CD14-positive monocyte (primary cell): ENCODE data around the gene LRCH4. TPM values are rescaled to one million over a fixed set of nuclear protein-coding genes. Genes with fewer than 3 reads are reported as not detected.

ENCODE experiments used
- DNase-seq, 3 donors: peaks; one replicate each; pipeline ENCODE4 v3.0.0-alpha.2; 2011 to 2022
- H2AFZ ChIP-seq: 2 replicates; pipeline ENCODE4 v1.6.0; 2012; ENCODE audit warnings: mild to moderate bottlenecking, low read depth, low read length, inconsistent platforms; ENCODE audit not compliant: insufficient read depth, poor library complexity, severe bottlenecking
- H3K27ac ChIP-seq, 2 donors: 1 replicate in 1 of 2; 2 replicates in 1 of 2; pipeline ENCODE4 v1.5.1; 2012 to 2013; ENCODE audit warnings: low read length in 2 of 2, control low read depth in 1 of 2, inconsistent platforms in 1 of 2, low read depth in 1 of 2, mild to moderate bottlenecking in 1 of 2
- H3K27me3 ChIP-seq, 2 donors: one replicate each; pipeline versions ENCODE4 v1.6.0 to v1.6.1; 2011 to 2013; ENCODE audit warnings: low read length in 2 of 2; ENCODE audit not compliant: control insufficient read depth in 2 of 2, insufficient read depth in 2 of 2
- H3K36me3 ChIP-seq, 2 donors: replicated peaks in 1 of 2; 1 replicate in 1 of 2; 2 replicates in 1 of 2; pipeline versions ENCODE4 v1.5.1 to v1.6.1; 2012 to 2013; ENCODE audit warnings: low read length in 2 of 2, control low read depth in 1 of 2, inconsistent platforms in 1 of 2, mild to moderate bottlenecking in 1 of 2; ENCODE audit not compliant: insufficient read depth in 2 of 2, control insufficient read depth in 1 of 2
- H3K4me1 ChIP-seq, 2 donors: 1 replicate in 1 of 2; 2 replicates in 1 of 2; pipeline versions ENCODE4 v1.5.1 to v1.6.1; 2012 to 2013; ENCODE audit warnings: low read length in 2 of 2, control low read depth in 1 of 2, inconsistent platforms in 1 of 2, mild to moderate bottlenecking in 1 of 2, moderate library complexity in 1 of 2; ENCODE audit not compliant: insufficient read depth in 2 of 2, control insufficient read depth in 1 of 2
- H3K4me2 ChIP-seq: replicated peaks from 2 replicates; pipeline ENCODE3; 2012; ENCODE audit warnings: low read length, moderate library complexity, mild to moderate bottlenecking; ENCODE audit not compliant: poor library complexity, severe bottlenecking; ENCODE audit errors: extremely low read depth
- H3K4me3 ChIP-seq, 3 experiments: fragments of 200-600 bp in 1 of 3; sonication (generic) in 1 of 3; replicated peaks in 1 of 3; 1 replicate in 2 of 3; 2 replicates in 1 of 3; pipeline ENCODE4 v1.5.1; 2011 to 2013; ENCODE audit warnings: low read length in 3 of 3, mild to moderate bottlenecking in 3 of 3, control low read depth in 2 of 3, low read depth in 2 of 3, inconsistent platforms in 1 of 3, moderate library complexity in 1 of 3
- H3K79me2 ChIP-seq: 2 replicates; pipeline ENCODE4 v1.6.0; 2012; ENCODE audit warnings: mild to moderate bottlenecking, control low read depth, inconsistent platforms, low read length, moderate library complexity; ENCODE audit not compliant: insufficient read depth
- H3K9ac ChIP-seq: 2 replicates; pipeline ENCODE4 v1.6.0; 2017; ENCODE audit warnings: low read length, mild to moderate bottlenecking; ENCODE audit not compliant: insufficient read depth, poor library complexity, severe bottlenecking
- H3K9me3 ChIP-seq, 2 donors: replicated peaks in 1 of 2; 1 replicate in 1 of 2; 2 replicates in 1 of 2; pipeline versions ENCODE4 v1.5.1 to v1.6.1; 2012 to 2013; ENCODE audit warnings: low read length in 2 of 2, control low read depth in 1 of 2; ENCODE audit not compliant: control insufficient read depth in 1 of 2, insufficient read depth in 1 of 2
- H4K20me1 ChIP-seq: 2 replicates; pipeline ENCODE4 v1.6.0; 2012; ENCODE audit warnings: mild to moderate bottlenecking, low read length, control low read depth, moderate library complexity; ENCODE audit not compliant: insufficient read depth
- H3K27ac Mint-ChIP-seq, 7 donors: one replicate each; pipeline ENCODE4 v1.8.0; 2020; ENCODE audit warnings: mild to moderate bottlenecking in 7 of 7, mixed read lengths in 7 of 7, moderate library complexity in 6 of 7, inconsistent platforms in 2 of 7
- H3K27me3 Mint-ChIP-seq, 3 donors: one replicate each; pipeline ENCODE4 v1.8.0; 2021 to 2022; ENCODE audit warnings: low read depth in 3 of 3, mild to moderate bottlenecking in 3 of 3, mixed read lengths in 3 of 3, moderate library complexity in 3 of 3, inconsistent platforms in 1 of 3
- H3K36me3 Mint-ChIP-seq, 2 donors: one replicate each; pipeline ENCODE4 v1.8.0; 2020; ENCODE audit warnings: mixed read lengths in 2 of 2, inconsistent platforms in 1 of 2, mild to moderate bottlenecking in 1 of 2
- H3K4me1 Mint-ChIP-seq: one replicate; pipeline ENCODE4 v1.8.0; 2020; ENCODE audit warnings: mild to moderate bottlenecking, mixed read lengths
- H3K4me3 Mint-ChIP-seq, 2 donors: one replicate each; pipeline ENCODE4 v1.8.0; 2020; ENCODE audit warnings: mild to moderate bottlenecking in 2 of 2, mixed read lengths in 2 of 2, moderate library complexity in 1 of 2
- H3K9me3 Mint-ChIP-seq, 7 donors: one replicate each; pipeline ENCODE4 v1.8.0; 2020 to 2022; ENCODE audit warnings: mixed read lengths in 7 of 7, mild to moderate bottlenecking in 6 of 7, moderate library complexity in 6 of 7, inconsistent platforms in 2 of 7
- CTCF ChIP-seq: fragments of 200-600 bp; IDR thresholded peaks from one replicate; pipeline ENCODE4 v1.8.0; 2022; ENCODE audit warnings: antibody characterized with exemption, mild to moderate bottlenecking
- WGBS: methylation state at CpG from one replicate; pipeline ENCODE4 v1.1.5; 2013; ENCODE audit warnings: missing lambda C conversion rate; ENCODE audit not compliant: insufficient coverage; 5-methylcytosine and 5-hydroxymethylcytosine counted together
- intact Hi-C, 2 donors: fragments of 100-400 bp; cut with micrococcal nuclease; formaldehyde crosslinking; loops; one replicate each; pipeline versions ENCODE4 v1.15.0 to v1.15.1; 2023
- polyA plus RNA-seq, 3 donors: library from polyadenylated mRNA; depleted of rRNA in 1 of 3; unstranded in 2 of 3; stranded (reverse) in 1 of 3; fragments of 300-500 nt in 2 of 3; fragments of >200 nt in 1 of 3; fragmentation: Illumina TruSeq in 2 of 3; gene quantifications; 1 replicate in 2 of 3; 2 replicates in 1 of 3; pipeline ENCODE4 v1.2.3, GENCODE V29; 2012 to 2021

Gene LRCH4
- polyA plus RNA-seq, 3 donors, result 132 to 286 (median 134) TPM

DNA sequence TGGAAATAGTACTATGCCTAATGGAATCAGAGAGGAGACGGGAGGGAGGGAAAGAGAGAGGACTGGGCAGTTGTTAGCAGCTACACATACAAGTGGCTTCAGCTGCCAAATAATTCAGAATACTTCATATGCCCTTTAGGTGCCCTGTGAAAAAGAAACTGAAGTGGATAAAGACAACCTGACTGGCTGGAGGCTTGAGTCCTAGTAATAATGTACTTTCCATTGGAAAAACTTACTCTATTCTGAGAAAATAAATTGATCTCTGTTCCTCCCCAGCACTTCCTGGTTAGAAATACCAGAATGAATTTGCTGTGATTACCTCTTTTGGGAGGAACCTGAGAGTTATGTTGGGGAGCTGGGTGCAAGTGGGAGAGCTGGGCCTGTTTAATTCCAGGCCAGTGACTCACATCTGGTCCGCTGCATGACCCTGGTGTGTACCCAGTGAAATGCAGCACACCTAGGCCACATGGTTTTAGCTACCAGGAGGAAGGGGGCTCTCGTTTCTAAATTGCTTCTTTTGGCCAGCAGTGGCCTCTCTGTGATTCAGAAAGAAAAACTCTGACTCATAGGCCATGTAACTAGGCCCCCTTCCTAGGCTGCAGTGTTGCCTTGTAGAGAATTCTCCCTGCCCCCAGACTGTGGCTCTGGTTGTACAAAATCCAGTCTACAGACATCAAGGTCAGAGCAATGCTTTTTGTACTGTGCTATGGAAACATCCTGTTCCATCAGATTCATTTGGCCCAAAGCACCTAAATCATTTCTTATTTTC lies 40.4 kb downstream of the LRCH4 start:
- H3K27me3 ChIP-seq, result no peaks in the 10 kb centered on the region
- H3K4me3 Mint-ChIP-seq, result no peak overlapping the region
- no peaks in the 10 kb centered on the region for H3K79me2 ChIP-seq
- H3K27me3 Mint-ChIP-seq, result peaks cover 0 to 2% (median 1%) of the 10 kb centered on the region in 3 donors
- H3K27ac ChIP-seq, result peak overlapping the region in 1 of 2 donors; percentile 12
- DNase-seq, result peak in 2 of 3 donors; percentile 10 to 27
- H4K20me1 ChIP-seq, result no peaks in the 10 kb centered on the region
- H3K9me3 ChIP-seq, result no peaks in the 10 kb centered on the region
- peaks cover 18% of the 10 kb centered on the region for H3K4me1 Mint-ChIP-seq
- H3K4me2 ChIP-seq, result no peak overlapping the region
- TF ChIP-seq CTCF, result no peak
- H3K27ac Mint-ChIP-seq, result no peak overlapping the region
- no peaks in the 10 kb centered on the region for H3K36me3 ChIP-seq
- intact Hi-C loops, result loop anchor here in 1 of 2 donors (5.0 kb wide), 1 partner anchor 33 kb away; no protein-coding TSS in a partner anchor
- no peak overlapping the region for H3K4me3 ChIP-seq
- peaks cover 0 to 2% (median 0%) of the 10 kb centered on the region in 7 donors for H3K9me3 Mint-ChIP-seq
- H3K9ac ChIP-seq, result no peak overlapping the region
- H2AFZ ChIP-seq, result no peak overlapping the region
- H3K4me1 ChIP-seq, result peaks cover 9 to 22% of the 10 kb centered on the region in 2 donors
- WGBS, result 58% methylated on average over 2 of the region's 3 CpGs
- peaks cover 0 to 3% of the 10 kb centered on the region in 2 donors for H3K36me3 Mint-ChIP-seq

GRCh38 chr7:100544967-100545359 lies 41.0 kb downstream of the LRCH4 start:
- Mint-ChIP-seq H3K9me3 (peaks cover 0 to 2% (median 0%) of the 10 kb centered on the region in 7 donors), H3K36me3 (peaks cover 0 to 2% of the 10 kb centered on the region in 2 donors), H3K4me1 (peaks cover 15% of the 10 kb centered on the region), H3K4me3 (no peak overlapping the region), H3K27me3 (peaks cover 0 to 2% (median 1%) of the 10 kb centered on the region in 3 donors), H3K27ac (no peak overlapping the region)
- Histone ChIP-seq H3K79me2 (no peaks in the 10 kb centered on the region), H3K9ac (no peak overlapping the region), H4K20me1 (no peaks in the 10 kb centered on the region), H3K27me3 (no peaks in the 10 kb centered on the region), H3K9me3 (no peaks in the 10 kb centered on the region), H3K36me3 (no peaks in the 10 kb centered on the region), H3K4me1 (peaks cover 9 to 18% of the 10 kb centered on the region in 2 donors), H3K4me3 (no peak overlapping the region), H2AFZ (no peak overlapping the region), H3K4me2 (no peak overlapping the region), H3K27ac (no peak overlapping the region)
- DNase-seq, result no peak
- intact Hi-C loops, result loop anchor here in 1 of 2 donors (5.0 kb wide), 1 partner anchor 33 kb away; no protein-coding TSS in a partner anchor
- TF ChIP-seq CTCF, result no peak
- 80% methylated on average over 1 of the region's 1 CpG for WGBS
